NT2/D1 (cell line): ENCODE results near the gene MMP11.

Experiments used
- SUZ12 ChIP-seq: IDR thresholded peaks from 2 replicates; pipeline ENCODE4 v1.6.1; 2011; ENCODE audit not compliant: insufficient read length, insufficient read depth; ENCODE audit errors: extremely low read depth
- YY1 ChIP-seq: IDR thresholded peaks from 2 replicates; pipeline ENCODE4 v1.6.1; 2011; ENCODE audit not compliant: insufficient read length, insufficient read depth

DNA sequence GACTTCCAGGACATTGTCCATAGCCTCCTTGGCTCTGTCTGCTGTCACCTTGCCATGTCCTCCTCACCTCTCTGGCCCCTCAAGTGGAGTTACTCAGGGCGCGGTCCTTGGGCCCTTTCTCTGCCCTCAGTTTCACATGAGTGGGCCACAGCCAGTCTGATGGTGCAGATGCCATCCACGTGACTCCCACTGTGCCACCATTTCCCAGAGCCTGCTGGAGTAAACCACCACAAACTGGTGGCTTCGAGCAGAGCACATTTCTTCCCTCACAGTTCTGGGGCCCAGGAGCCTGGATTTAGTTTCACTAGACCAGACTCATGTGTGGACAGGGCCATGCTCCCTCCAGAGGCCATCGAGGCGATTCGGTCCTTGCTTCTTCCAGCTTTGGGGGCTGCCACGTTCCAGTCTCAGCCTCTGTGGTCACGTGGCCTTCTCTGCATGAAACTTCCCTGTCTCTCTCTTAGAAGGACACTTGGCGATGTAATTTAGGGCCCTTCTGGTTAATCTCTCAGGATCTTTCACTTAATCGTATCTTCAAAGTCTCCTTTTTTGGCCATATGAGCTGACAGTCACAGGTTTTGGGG, 28.7 kb downstream of the MMP11 start:
- TF ChIP-seq YY1, result no peak
- TF ChIP-seq SUZ12, result no peak
